HepG2 (cell line): ENCODE measurements around the gene RRN3. TPM values are rescaled to one million over a fixed set of nuclear protein-coding genes. Genes with fewer than 3 reads are reported as not detected.
A peak's percentile ranks its signal among the peaks of the same experiment; 100 is the strongest.
"Not testable (repeated sequence)": the region's sequence is repeated elsewhere in the genome, so short reads cannot be mapped to it uniquely, and the experiment has no call there.

Experiments used
- ATAC-seq: fragments of 200-7000 bp; cut with Tn5 transposase; 3 replicates; pipeline ENCODE4 v1.9.1; 2020; ENCODE audit warnings: mild to moderate bottlenecking, moderate library complexity
- BruUV-seq: library from RNA; stranded (reverse); fragments of 400-500 nt; replicated peaks from 2 replicates; lab custom pipeline; 2021; lab: Mats Ljungman, UMichigan
- CTCF ChIA-PET: fragments of 300-600 bp; formaldehyde crosslinking; extraction: SDS; loops from one replicate; lab custom pipeline; 2021; ENCODE audit warnings: low total read pairs, inconsistent platforms, low intra/inter-chr PET ratio; lab: Yijun Ruan, JAX
- POLR2A ChIA-PET: fragments of 350-600 bp; sonication (Branson Sonifier 250); formaldehyde crosslinking; loops from one replicate; lab custom pipeline; 2020; ENCODE audit warnings: antibody characterized with exemption, inconsistent platforms; lab: Yijun Ruan, JAX
- DNase-seq: peaks from one replicate; pipeline ENCODE4 v3.0.0-alpha.2; 2015; ENCODE audit warnings: low spot score
- FAIRE-seq: peaks from 3 replicates; lab custom pipeline; 2011; peaks lifted over from hg19 to GRCh38; lab: Jason Lieb, UNC
- H2AFZ ChIP-seq: one replicate; pipeline ENCODE4 v1.6.1; 2011; ENCODE audit warnings: low read length, inconsistent platforms
- H3K27ac ChIP-seq: fragments of 300-600 bp; 3 replicates; pipeline ENCODE4 v1.8.0; 2011; ENCODE audit warnings: mixed run types, mild to moderate bottlenecking, mixed read lengths, low read length, inconsistent platforms; ENCODE audit not compliant: insufficient read depth; ENCODE audit errors: extremely low read length
- H3K27me3 ChIP-seq, 2 experiments: fragments of 200-600 bp in 1 of 2; 2 replicates in 1 of 2; 3 replicates in 1 of 2; pipeline versions ENCODE4 v1.6.0 to v1.8.0; 2011; ENCODE audit warnings: low read length in 2 of 2, mild to moderate bottlenecking in 2 of 2, moderate library complexity in 2 of 2, inconsistent platforms in 1 of 2; ENCODE audit not compliant: insufficient read depth in 2 of 2, control insufficient read depth in 1 of 2
- H3K36me3 ChIP-seq, 2 experiments: fragments of 200-600 bp in 1 of 2; replicated peaks in 1 of 2; 2 replicates in 1 of 2; 3 replicates in 1 of 2; pipeline versions ENCODE4 v1.5.1 to v1.8.0; 2011; ENCODE audit warnings: low read length in 2 of 2, inconsistent platforms in 1 of 2; ENCODE audit not compliant: insufficient read depth in 2 of 2, control insufficient read depth in 1 of 2
- H3K4me1 ChIP-seq: 2 replicates; pipeline ENCODE4 v1.5.1; 2012; ENCODE audit warnings: low read length, inconsistent platforms; ENCODE audit not compliant: insufficient read depth
- H3K4me2 ChIP-seq: 2 replicates; pipeline ENCODE4 v1.6.0; 2011; ENCODE audit warnings: low read depth, low read length, inconsistent platforms
- H3K4me3 ChIP-seq, 3 experiments: fragments of 200-600 bp in 1 of 3; sonication (generic), shearing (Covaris generic) in 1 of 3; replicated peaks in 1 of 3; 2 replicates each; pipeline ENCODE4 v1.5.1; 2011 to 2016; ENCODE audit warnings: low read length in 3 of 3, inconsistent platforms in 2 of 3, low read depth in 2 of 3, mild to moderate bottlenecking in 2 of 3, control low read depth in 1 of 3, mixed read lengths in 1 of 3; ENCODE audit not compliant: insufficient read depth in 1 of 3
- H3K79me2 ChIP-seq: one replicate; pipeline ENCODE4 v1.6.1; 2011; ENCODE audit warnings: low read length, inconsistent platforms; ENCODE audit not compliant: insufficient read depth
- H3K9ac ChIP-seq: 2 replicates; pipeline ENCODE4 v1.6.0; 2011; ENCODE audit warnings: mild to moderate bottlenecking, low read depth, low read length, inconsistent platforms; ENCODE audit not compliant: insufficient read depth
- H3K9me3 ChIP-seq: 2 replicates; pipeline ENCODE4 v1.5.1; 2012; ENCODE audit warnings: mild to moderate bottlenecking, low read length
- H4K20me1 ChIP-seq: 2 replicates; pipeline ENCODE4 v1.6.0; 2011; ENCODE audit warnings: inconsistent platforms, mild to moderate bottlenecking, low read length, moderate library complexity; ENCODE audit not compliant: insufficient read depth
- ATF7 ChIP-seq, 2 experiments: fragments of 450-650 bp in 1 of 2; sonication (generic) in 1 of 2; formaldehyde crosslinking in 1 of 2; IDR thresholded peaks; 2 replicates each; pipeline versions ENCODE4 v1.4.0 to v1.6.1; 2016 to 2020; ENCODE audit warnings: antibody characterized with exemption in 1 of 2, mild to moderate bottlenecking in 1 of 2, missing genetic modification reagents in 1 of 2
- RBM22 ChIP-seq: fragments of 200-400 bp; formaldehyde crosslinking; optimal IDR thresholded peaks from 2 replicates; pipeline ENCODE3; 2017; ENCODE audit warnings: mild to moderate bottlenecking, low read length, moderate library complexity
- ZNF101 ChIP-seq: sonication (generic); formaldehyde crosslinking; IDR thresholded peaks from 2 replicates; pipeline ENCODE4 v1.4.0; 2020; ENCODE audit warnings: mild to moderate bottlenecking, low read depth, missing genetic modification reagents, borderline replicate concordance
- ZNF605 ChIP-seq: sonication (generic); formaldehyde crosslinking; IDR thresholded peaks from 2 replicates; pipeline ENCODE4 v1.8.0; 2022; ENCODE audit warnings: mild to moderate bottlenecking, missing genetic modification reagents
- WGBS: methylation state at CpG from one replicate; pipeline ENCODE4 v1.1.6; 2017; ENCODE audit warnings: low lambda C conversion rate; 5-methylcytosine and 5-hydroxymethylcytosine counted together
- in situ Hi-C: cut with HindIII; loops from 2 replicates; pipeline ENCODE4 v1.10.0; 2017; ENCODE audit warnings: low pct_unique_long_range_greater_than_20kb; ENCODE audit not compliant: extremely low pct_ligation_motif_present
- intact Hi-C: fragments of 100-400 bp; cut with micrococcal nuclease; formaldehyde crosslinking; loops from one replicate; pipeline ENCODE4 v1.10.0; 2022; ENCODE audit not compliant: unreplicated experiment
- polyA plus RNA-seq, 8 experiments: library from polyadenylated mRNA; depleted of rRNA in 3 of 8; stranded (reverse) in 7 of 8; unstranded in 1 of 8; fragments of >200 nt; fragmentation: Illumina TruSeq in 4 of 8; extraction: Trizol in 4 of 8; gene quantifications; 2 replicates each; pipeline versions ENCODE4 v1.2.1 to v1.2.3, GENCODE V29; 2011 to 2016; ENCODE audit warnings: low read depth in 4 of 8, missing spikeins in 1 of 8, mixed read lengths in 1 of 8; ENCODE audit not compliant: insufficient read depth in 1 of 8
- total RNA-seq, 5 experiments: library from RNA; depleted of rRNA; stranded (reverse); fragments of >200 nt; fragmentation: Illumina TruSeq; extraction: Trizol; gene quantifications; 2 replicates each; pipeline ENCODE4 v1.2.3, GENCODE V29; 2016; ENCODE audit warnings: low read depth in 1 of 5
- TF ChIP-seq, protein P1 (sequence below): sonication (generic); formaldehyde crosslinking; IDR thresholded peaks from 2 replicates; pipeline ENCODE4 v1.5.0; 2020; ENCODE audit warnings: mild to moderate bottlenecking, missing genetic modification reagents

The RRN3 gene
- total and polyA plus RNA-seq, 2 of the 13 experiments (the other 11 are each of a cell fraction or from before 2014, with no cell fraction given), result 45.8 to 67.0 TPM

DNA sequence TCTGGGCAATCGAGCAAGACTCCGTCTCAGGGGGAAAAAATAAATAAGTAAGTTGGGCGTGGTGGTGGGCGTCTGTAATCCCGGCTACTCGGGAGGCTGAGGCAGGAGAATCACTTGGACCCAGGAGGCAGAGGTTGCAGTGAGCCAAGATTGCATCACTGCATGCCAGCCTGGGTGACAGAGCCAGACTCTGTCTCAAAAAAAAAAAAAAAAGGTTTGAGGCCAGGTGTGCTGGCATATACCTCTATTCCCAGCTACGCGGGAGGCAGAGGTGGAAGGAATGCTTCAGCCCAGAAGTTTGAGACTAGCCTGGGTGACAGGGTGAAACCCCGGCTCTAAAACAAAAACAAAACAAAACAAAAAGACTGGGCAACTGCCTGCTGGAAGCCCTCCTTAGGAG, 48.8 kb downstream of the RRN3 start:
- BruUV-seq, result not testable (repeated sequence)
- WGBS, result 94% methylated on average over 9 of the region's 9 CpGs

DNA sequence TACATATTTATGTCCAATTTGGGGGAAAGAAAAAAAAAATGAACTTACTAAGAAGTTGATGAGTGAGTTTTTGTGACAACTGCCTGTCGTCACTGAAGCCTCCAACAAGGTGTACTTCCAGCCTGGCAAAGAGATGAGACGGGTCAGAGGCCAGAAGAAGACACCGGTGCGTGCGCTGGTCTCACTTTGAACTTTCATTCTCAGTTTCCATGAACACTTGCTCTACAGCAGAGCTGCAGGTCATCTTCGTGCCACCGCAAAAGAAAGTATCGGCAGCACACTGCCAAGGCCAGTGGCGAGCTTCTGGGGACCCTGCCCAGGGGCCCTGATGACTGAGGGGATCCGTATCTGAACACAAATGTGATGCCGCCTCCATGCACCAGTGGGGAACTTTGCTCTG, 49.8 kb downstream of the RRN3 start:
- TF ChIP-seq ZNF101 (CRISPR knock-in tag) (no peak), RBM22 (peak; percentile 37), ZNF605 (CRISPR knock-in tag) (no peak)
- Histone ChIP-seq H3K9ac (no peak overlapping the region), H3K4me2 (no peak overlapping the region), H3K27ac (no peak overlapping the region), H3K4me3 (no peak overlapping the region), H3K4me1 (no peaks in the 10 kb centered on the region), H2AFZ (no peak overlapping the region), H4K20me1 (peaks cover 4% of the 10 kb centered on the region; the same call in 1 of the 2 replicates), H3K36me3 (peaks cover 35 to 54% of the 10 kb centered on the region in 2 experiments), H3K9me3 (no peaks in the 10 kb centered on the region), H3K27me3 (no peaks in the 10 kb centered on the region), H3K79me2 (peaks cover 3% of the 10 kb centered on the region)
- FAIRE-seq (no peak), ATAC-seq (no peak), DNase-seq (no peak)
- in situ Hi-C loops (no loop called here), intact Hi-C loops (no loop called here)
- CTCF ChIA-PET, result no interaction called here
- POLR2A ChIA-PET, result no interaction called here
- no TSS peak for BruUV-seq
- 96% methylated on average over 11 of the region's 11 CpGs for WGBS

More for the DNA sequence above, 48.8 kb downstream of the RRN3 start:
- H3K9ac ChIP-seq; POLR2A ChIA-PET; H2AFZ ChIP-seq; CTCF ChIA-PET; H3K4me3 ChIP-seq; H3K4me2 ChIP-seq; H3K27ac ChIP-seq; H3K4me1 ChIP-seq; in situ Hi-C loops; DNase-seq; ATAC-seq; FAIRE-seq; H3K27me3 ChIP-seq; H4K20me1 ChIP-seq; intact Hi-C loops; H3K9me3 ChIP-seq; TF ChIP-seq ATF7 (CRISPR knock-in tag; IDR thresholded peaks at IDR 0.05): not testable (repeated sequence)
- peaks cover 29 to 44% of the 10 kb centered on the region in 2 experiments for H3K36me3 ChIP-seq
- 0 out of 2 replicates have a peak, but pooled peaks have one; percentile 16 for TF ChIP-seq ATF7 (IDR thresholded peaks at IDR 0.05)
- TF ChIP-seq, protein P1, sequence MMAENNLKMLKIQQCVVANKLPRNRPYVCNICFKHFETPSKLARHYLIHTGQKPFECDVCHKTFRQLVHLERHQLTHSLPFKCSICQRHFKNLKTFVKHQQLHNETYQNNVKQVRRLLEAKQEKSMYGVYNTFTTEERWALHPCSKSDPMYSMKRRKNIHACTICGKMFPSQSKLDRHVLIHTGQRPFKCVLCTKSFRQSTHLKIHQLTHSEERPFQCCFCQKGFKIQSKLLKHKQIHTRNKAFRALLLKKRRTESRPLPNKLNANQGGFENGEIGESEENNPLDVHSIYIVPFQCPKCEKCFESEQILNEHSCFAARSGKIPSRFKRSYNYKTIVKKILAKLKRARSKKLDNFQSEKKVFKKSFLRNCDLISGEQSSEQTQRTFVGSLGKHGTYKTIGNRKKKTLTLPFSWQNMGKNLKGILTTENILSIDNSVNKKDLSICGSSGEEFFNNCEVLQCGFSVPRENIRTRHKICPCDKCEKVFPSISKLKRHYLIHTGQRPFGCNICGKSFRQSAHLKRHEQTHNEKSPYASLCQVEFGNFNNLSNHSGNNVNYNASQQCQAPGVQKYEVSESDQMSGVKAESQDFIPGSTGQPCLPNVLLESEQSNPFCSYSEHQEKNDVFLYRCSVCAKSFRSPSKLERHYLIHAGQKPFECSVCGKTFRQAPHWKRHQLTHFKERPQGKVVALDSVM (CRISPR knock-in tag), result peak; percentile 51; the same call in 1 of the 2 replicates
- peaks cover 11% of the 10 kb centered on the region for H3K79me2 ChIP-seq
